Esophagus squamous epithelium (tissue), 4 donors: Measurements from ENCODE around the gene CLASP2.

Source experiments
- CTCF ChIP-seq, 6 experiments: fragments of 450-650 bp in 4 of 6; fragments of 200-600 bp in 2 of 6; sonication (generic) in 2 of 6; IDR thresholded peaks; one replicate each; pipeline ENCODE4 v1.5.1; 2016 to 2019; ENCODE audit warnings: antibody characterized with exemption in 6 of 6, mild to moderate bottlenecking in 4 of 6, moderate library complexity in 4 of 6
- POLR2A ChIP-seq, 4 donors: fragments of 450-650 bp; IDR thresholded peaks; one replicate each; pipeline ENCODE4 v1.6.1; 2017; ENCODE audit warnings: antibody characterized with exemption in 4 of 4, mild to moderate bottlenecking in 4 of 4, moderate library complexity in 3 of 4

GRCh38 chr3:33758281-33758680, 40.2 kb upstream of the CLASP2 start:
- TF ChIP-seq POLR2A (IDR thresholded peaks at IDR 0.05): no peak
- no peak for TF ChIP-seq CTCF (IDR thresholded peaks at IDR 0.05)
